GM18499 (cell line): ENCODE results near the gene KLF13.

ENCODE experiments used
- ATAC-seq: cut with Tn5 transposase; IDR thresholded peaks from one replicate; pipeline ENCODE4 v1.9.1; 2021; ENCODE audit warnings: moderate number of reproducible peaks; ENCODE audit not compliant: insufficient read depth, unreplicated experiment

KLF13 gene

GRCh38 chr15:31330836-31331235 is 4.2 kb downstream of the KLF13 start:
- no peak for ATAC-seq

GRCh38 chr15:31331389-31331788 is 4.8 kb downstream of the KLF13 start:
- ATAC-seq: no peak

DNA sequence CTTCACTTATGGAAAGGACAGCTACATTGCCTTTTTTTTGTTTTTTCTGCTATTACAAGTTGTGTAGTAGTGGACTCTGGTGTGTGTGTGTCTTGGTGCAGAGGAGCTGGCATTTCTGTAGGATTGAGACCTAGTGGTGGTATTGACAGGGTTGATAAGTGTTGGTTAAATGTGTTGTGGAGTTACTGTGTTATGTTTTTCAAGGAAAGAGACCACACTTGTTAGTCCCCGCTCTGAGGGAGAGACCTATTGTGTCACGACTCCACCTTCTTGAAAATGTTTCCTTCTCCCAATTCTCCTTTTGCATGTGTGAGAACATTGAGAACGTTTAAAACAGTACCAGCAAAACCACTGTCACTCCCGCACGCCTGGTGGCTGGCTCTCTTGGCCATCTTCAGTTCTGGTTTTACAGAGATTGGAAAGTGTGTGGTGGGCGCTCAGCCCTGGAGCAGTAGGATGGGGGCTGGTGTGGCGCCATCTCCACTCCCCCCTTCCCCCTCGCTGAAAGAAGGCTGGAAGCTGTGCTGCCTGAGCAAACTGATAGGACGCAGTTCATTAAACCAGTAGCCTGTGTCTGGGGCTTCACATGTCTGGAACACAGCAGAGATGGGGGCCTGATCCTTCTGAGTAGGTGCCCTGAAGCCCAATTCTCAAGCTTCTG is 5.5 kb downstream of the KLF13 start:
- no peak for ATAC-seq

GRCh38 chr15:31332681-31333071 is 6.0 kb downstream of the KLF13 start:
- ATAC-seq: no peak

DNA sequence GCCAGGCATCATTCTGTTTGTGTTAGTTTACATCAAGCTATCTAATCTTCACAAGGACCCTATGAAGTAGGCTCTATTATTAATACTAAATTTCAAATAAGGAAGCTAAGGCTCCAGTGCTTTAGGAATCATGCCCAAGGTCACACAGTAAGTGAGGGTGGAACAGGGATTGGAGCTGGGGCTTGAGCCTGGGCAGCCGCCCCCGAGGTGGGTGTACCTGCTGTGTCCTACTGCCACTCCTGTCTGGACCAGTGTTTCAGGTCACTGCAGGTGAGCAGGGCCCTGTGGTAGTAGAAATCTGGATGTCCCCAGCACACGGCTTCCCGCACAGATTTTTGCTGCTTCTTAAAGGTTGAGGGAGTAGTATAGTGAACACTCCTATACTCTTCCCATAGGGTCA is 6.5 kb downstream of the KLF13 start:
- no peak for ATAC-seq

DNA sequence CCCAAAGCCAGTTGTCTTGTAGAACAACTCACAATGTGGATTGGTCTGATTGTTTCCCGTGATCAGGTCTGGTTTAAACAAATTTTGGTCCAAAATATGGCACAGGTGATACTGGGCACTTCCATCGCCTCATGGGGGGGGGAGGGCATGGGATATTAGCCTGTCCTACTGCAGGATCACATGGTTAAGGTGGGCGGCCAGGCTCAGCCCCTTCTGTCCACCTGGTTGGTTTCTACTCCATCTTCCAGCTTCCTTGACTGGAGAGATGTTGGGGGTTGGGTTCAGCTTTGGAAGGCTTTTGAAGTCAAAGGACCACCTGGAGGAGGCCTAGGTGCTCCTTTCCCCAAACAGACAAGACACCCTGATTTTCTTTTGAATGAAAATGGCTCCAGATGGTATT is 7.2 kb downstream of the KLF13 start:
- ATAC-seq: no peak

- no peak for ATAC-seq
These were observed 9.5 kb downstream of the KLF13 start for GRCh38 chr15:31335989-31336592.

DNA sequence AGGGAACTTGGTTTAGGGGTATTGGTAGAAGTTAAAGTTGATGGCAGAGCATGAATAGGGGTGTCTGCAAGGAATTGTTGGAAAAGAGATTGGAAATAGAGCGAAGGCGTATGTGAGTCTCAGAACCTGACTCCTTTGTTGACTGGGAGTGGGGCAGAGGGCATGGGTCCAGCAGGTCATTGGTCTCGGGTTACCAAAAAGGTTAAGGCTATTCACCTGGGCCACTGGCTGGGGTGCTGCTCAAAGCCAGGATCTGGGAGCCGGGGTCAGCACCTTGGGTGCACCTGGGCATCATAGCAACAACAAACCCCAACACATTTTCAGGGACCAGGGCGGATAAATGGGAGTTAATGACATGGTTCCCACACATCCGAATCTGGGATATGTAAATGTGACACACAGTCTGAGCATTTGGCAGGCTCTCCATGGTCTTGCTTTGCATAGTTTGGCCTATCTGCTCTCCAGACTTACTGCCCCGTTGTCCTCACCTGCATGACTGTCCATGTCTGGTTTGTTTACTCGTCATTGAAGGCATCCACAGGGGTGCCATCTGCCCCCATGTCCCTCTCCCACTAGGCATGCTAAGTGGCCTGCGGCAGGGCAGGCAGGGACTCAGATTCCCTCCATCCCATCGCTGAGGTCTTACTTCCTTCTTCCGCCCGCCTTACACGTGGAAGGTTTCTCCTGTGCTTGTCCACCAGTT is 10.1 kb downstream of the KLF13 start:
- ATAC-seq: no peak

DNA sequence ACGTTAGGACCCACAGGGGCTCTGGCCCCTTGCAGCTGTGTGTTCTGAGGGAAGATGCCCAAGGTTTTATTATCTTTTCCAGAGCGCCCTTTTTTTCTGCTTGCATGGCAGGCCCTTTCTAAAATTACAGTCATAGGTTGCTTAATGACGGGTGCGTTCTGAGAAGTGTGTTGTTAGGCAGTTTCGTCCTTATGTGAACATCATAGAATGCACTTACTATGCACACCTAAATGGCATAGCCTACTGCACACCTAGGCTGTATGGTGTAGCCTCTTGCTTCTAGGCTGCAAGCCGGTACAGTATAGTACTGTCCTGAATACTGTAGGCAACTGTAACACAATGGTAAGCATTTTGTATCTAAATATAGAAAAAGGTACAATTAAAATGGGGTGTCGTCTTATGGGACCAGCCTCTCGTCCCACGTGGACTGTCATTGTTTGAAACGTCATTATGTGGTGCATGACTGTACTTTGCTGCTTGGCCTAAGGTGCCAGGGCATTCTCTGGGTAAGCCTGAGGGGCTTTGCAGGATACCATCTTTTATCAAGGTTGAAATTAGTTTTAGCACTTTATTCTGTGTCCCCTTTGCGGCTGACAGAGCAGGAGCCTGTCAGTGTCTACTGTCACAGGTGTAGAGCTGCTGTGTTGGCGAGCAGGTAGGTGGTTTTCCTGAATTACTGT is 10.9 kb downstream of the KLF13 start:
- ATAC-seq: no peak

DNA sequence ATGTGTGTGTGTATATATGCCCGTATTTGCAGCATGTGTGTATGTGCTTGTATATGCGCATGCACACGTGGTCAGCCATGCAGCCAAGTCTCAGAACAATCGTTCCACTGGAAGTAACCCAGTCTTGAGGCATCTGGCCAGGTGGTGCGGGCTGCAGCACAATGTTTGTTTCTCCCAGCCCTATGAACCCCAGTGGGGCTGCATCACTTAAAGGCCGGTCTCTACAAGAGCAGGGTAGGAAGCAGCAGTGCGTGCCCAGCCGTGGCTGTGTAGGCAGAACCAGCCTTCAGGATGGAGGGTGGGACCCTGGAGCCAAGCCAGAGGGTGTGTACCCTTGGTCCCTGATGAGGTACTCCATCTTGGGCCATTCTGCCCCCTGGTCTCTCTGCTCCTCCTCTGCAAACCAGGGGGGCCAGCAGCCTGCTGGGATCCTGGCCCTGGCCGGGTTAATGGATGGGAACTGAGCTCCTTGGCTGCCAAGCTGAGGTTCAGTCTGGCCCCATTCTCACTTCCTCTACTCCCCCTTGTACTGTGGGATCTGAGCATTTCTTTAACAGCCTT is 11.8 kb downstream of the KLF13 start:
- no peak for ATAC-seq

- ATAC-seq: no peak
These were observed 12.4 kb downstream of the KLF13 start for GRCh38 chr15:31338879-31339557.

- no peak for ATAC-seq
These were observed 12.9 kb downstream of the KLF13 start for GRCh38 chr15:31339558-31339895.

DNA sequence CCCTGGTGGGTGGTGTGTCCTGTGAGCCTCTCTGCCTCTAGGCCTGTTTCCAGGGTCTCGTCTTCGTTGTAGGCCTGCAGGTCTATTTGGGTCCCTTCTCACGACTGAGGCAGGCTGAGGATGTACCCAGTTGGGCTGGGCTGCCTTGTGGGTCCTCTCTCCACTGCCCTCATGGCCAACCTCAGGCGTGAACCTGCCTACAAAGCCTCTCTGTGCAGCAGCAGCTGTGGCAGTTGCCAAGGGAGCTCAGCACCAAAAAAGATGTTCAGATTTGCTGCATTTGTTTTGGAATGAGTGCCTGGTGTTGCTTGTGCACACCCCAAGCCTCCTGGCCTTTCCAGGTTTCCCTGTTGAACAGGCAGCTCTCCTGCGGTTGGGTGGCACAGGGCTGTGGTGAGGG is 13.4 kb downstream of the KLF13 start:
- no peak for ATAC-seq

GRCh38 chr15:31340592-31340991 is 14.0 kb downstream of the KLF13 start:
- no peak for ATAC-seq

DNA sequence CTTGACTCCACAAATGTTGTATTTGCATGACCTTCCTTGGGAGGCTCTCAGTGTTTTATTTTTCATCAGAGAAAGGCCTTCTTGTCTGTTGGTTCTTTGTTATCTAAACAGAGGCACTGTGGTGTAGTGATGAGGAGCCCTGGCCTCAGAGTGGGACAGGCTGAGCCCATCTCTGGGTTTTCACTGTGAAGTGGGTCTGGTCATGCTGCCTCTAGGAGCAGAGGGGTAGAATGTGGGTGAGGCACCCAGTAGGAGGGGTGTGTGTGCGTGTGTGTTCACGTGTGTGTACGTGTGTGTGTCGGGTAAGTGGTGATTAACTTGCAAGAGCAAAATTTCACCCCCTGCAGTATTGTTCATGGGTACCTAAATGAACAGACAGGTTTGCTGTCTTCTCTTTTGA is 14.4 kb downstream of the KLF13 start:
- no peak for ATAC-seq

- no peak for ATAC-seq
These were observed 15.0 kb downstream of the KLF13 start for GRCh38 chr15:31341496-31342195.

- no peak for ATAC-seq
These were observed 15.7 kb downstream of the KLF13 start for GRCh38 chr15:31342381-31342780.

- ATAC-seq: no peak
These were observed 16.4 kb downstream of the KLF13 start for GRCh38 chr15:31342781-31343626.

GRCh38 chr15:31343831-31344230 is 17.2 kb downstream of the KLF13 start:
- no peak for ATAC-seq
